DMS 273 (cell line): ENCODE measurements around the gene IFITM1.
A peak's percentile ranks its signal among the peaks of the same experiment; 100 is the strongest.
"Not testable (repeated sequence)": the region's sequence is repeated elsewhere in the genome, so short reads cannot be mapped to it uniquely, and the experiment has no call there.

Experiments used
- DNase-seq: peaks from one replicate; lab custom pipeline; 2025; ENCODE audit not compliant: unreplicated experiment; lab: John Stamatoyannopoulos, UW

IFITM1 gene

GRCh38 chr11:313787-314553, at the start of gene IFITM1:
TSS of gene IFITM1 (plus strand) at chr11:314040. CDS start at chr11:314171, 131 bp downstream.
- peak; percentile 27 for DNase-seq

GRCh38 chr11:266676-267439, 47.0 kb upstream of the IFITM1 start:
- DNase-seq, result no peak

GRCh38 chr11:267491-267994, 46.3 kb upstream of the IFITM1 start:
- no peak for DNase-seq

GRCh38 chr11:268716-269145, 45.1 kb upstream of the IFITM1 start:
- not testable (repeated sequence) for DNase-seq

GRCh38 chr11:269146-269890, 44.5 kb upstream of the IFITM1 start:
- DNase-seq, result no peak

GRCh38 chr11:270451-271318, 43.2 kb upstream of the IFITM1 start:
- no peak for DNase-seq

- no peak for DNase-seq
These were observed 42.5 kb upstream of the IFITM1 start for GRCh38 chr11:271319-271715.

- DNase-seq, result no peak
These were observed 41.5 kb upstream of the IFITM1 start for GRCh38 chr11:272195-272930.

GRCh38 chr11:272931-273198, 41.0 kb upstream of the IFITM1 start:
- DNase-seq, result no peak

- no peak for DNase-seq
These were observed 37.6 kb upstream of the IFITM1 start for GRCh38 chr11:276219-276618.

- DNase-seq, result no peak
These were observed 35.6 kb upstream of the IFITM1 start, which contains the start of gene NLRP6 for GRCh38 chr11:278001-278951. TSS of gene NLRP6 (plus strand) at chr11:278407. CDS start at chr11:278570, 163 bp downstream.

GRCh38 chr11:279040-279965, 34.5 kb upstream of the IFITM1 start:
- DNase-seq, result no peak

GRCh38 chr11:279966-280705, 33.7 kb upstream of the IFITM1 start:
- DNase-seq, result peak; percentile 51

GRCh38 chr11:280706-281485, 32.9 kb upstream of the IFITM1 start:
- peak; percentile 39 for DNase-seq

GRCh38 chr11:281486-282161, 32.2 kb upstream of the IFITM1 start:
- DNase-seq, result no peak

- no peak for DNase-seq
These were observed 31.7 kb upstream of the IFITM1 start for GRCh38 chr11:282171-282570.
